GM19463 (cell line): ENCODE measurements around the gene ADGRA1.

Source experiments
- ATAC-seq: cut with Tn5 transposase; IDR thresholded peaks from one replicate; pipeline ENCODE4 v1.9.1; 2021; ENCODE audit warnings: mild to moderate bottlenecking, moderate library complexity; ENCODE audit not compliant: unreplicated experiment

ADGRA1 gene

GRCh38 chr10:133093291-133093690, 5.6 kb downstream of the ADGRA1 start:
- no peak for ATAC-seq

GRCh38 chr10:133094286-133094685, 6.6 kb downstream of the ADGRA1 start:
- no peak for ATAC-seq

- ATAC-seq, result no peak
Measured at GRCh38 chr10:133094866-133095265, 7.1 kb downstream of the ADGRA1 start.

- no peak for ATAC-seq
Measured at GRCh38 chr10:133095586-133095985, 7.9 kb downstream of the ADGRA1 start.

GRCh38 chr10:133096616-133097269, 9.0 kb downstream of the ADGRA1 start:
- ATAC-seq, result no peak

GRCh38 chr10:133097418-133097817, 9.7 kb downstream of the ADGRA1 start:
- ATAC-seq, result no peak

GRCh38 chr10:133097961-133098360, 10.2 kb downstream of the ADGRA1 start:
- ATAC-seq, result no peak

GRCh38 chr10:133098426-133099124, 10.9 kb downstream of the ADGRA1 start:
- ATAC-seq, result no peak

- ATAC-seq, result no peak
Measured at GRCh38 chr10:133099571-133099970, 11.8 kb downstream of the ADGRA1 start.

GRCh38 chr10:133100186-133100585, 12.5 kb downstream of the ADGRA1 start:
- ATAC-seq, result no peak

- no peak for ATAC-seq
Measured at GRCh38 chr10:133100706-133101415, 13.1 kb downstream of the ADGRA1 start.

GRCh38 chr10:133101416-133101810, 13.7 kb downstream of the ADGRA1 start:
- no peak for ATAC-seq

GRCh38 chr10:133102415-133103095, 14.8 kb downstream of the ADGRA1 start:
- ATAC-seq, result no peak

GRCh38 chr10:133103311-133103910, 15.7 kb downstream of the ADGRA1 start:
- no peak for ATAC-seq

GRCh38 chr10:133104068-133104962, 16.6 kb downstream of the ADGRA1 start:
- ATAC-seq, result no peak

- no peak for ATAC-seq
Measured at GRCh38 chr10:133104963-133105640, 17.4 kb downstream of the ADGRA1 start.

GRCh38 chr10:133105686-133106390, 18.1 kb downstream of the ADGRA1 start:
- no peak for ATAC-seq

GRCh38 chr10:133106516-133106915, 18.8 kb downstream of the ADGRA1 start:
- ATAC-seq, result no peak

- no peak for ATAC-seq
Measured at GRCh38 chr10:133107442-133107841, 19.7 kb downstream of the ADGRA1 start.
